ENCODE measurements around the gene TRIM41. TPM values are rescaled to one million over a fixed set of nuclear protein-coding genes. Genes with fewer than 3 reads are reported as not detected.
A peak's percentile ranks its signal among the peaks of the same experiment; 100 is the strongest.

TRIM41 gene
- total and polyA plus RNA-seq, 2 of the 13 experiments (the other 11 are each of a cell fraction or from before 2014, with no cell fraction given) = 10.2 to 16.7 TPM

- no peak for TF ChIP-seq NFAT5 (CRISPR knock-in tag; IDR thresholded peaks at IDR 0.05)
- peak; percentile 49; the same call in 1 of the 2 replicates for TF ChIP-seq ZHX1 (CRISPR knock-in tag; IDR thresholded peaks at IDR 0.05; ENCODE audit: low read depth)
- 0 out of 2 replicates have a peak, but pooled peaks have one; percentile 42 for TF ChIP-seq ESRRA (CRISPR knock-in tag; IDR thresholded peaks at IDR 0.05; ENCODE audit: low read depth)
- no peak for TF ChIP-seq HNRNPLL (IDR thresholded peaks at IDR 0.05; ENCODE audit: low read depth, low read length, poor library complexity, severe bottlenecking)
- TF ChIP-seq MAF1 (CRISPR knock-in tag; IDR thresholded peaks at IDR 0.05; ENCODE audit: borderline replicate concordance) = peak; percentile 97
- TF ChIP-seq EP300 (IDR thresholded peaks at IDR 0.05; ENCODE audit: low read depth in 2 of 2, low read length in 2 of 2) = peak in 1 of 2 experiments; percentile 12; a peak in 1 of 4 replicates
- TF ChIP-seq EP300 (CRISPR knock-in tag; IDR thresholded peaks at IDR 0.05; ENCODE audit: borderline replicate concordance) = no peak
- no peak for TF ChIP-seq GFI1 (CRISPR knock-in tag; IDR thresholded peaks at IDR 0.05; ENCODE audit: borderline replicate concordance)
- no peak for TF ChIP-seq HIVEP1 (CRISPR knock-in tag; IDR thresholded peaks at IDR 0.05)
- TF ChIP-seq ZSCAN20 (CRISPR knock-in tag; IDR thresholded peaks at IDR 0.05; ENCODE audit: borderline replicate concordance) = 0 out of 2 replicates have a peak, but pooled peaks have one; percentile 56
- 0 out of 2 replicates have a peak, but pooled peaks have one; percentile 36 for TF ChIP-seq GTF2F1 (IDR thresholded peaks at IDR 0.05; ENCODE audit: low read length)
- no peak; the same call in 1 of the 2 replicates for TF ChIP-seq HNF4A (CRISPR knock-in tag; IDR thresholded peaks at IDR 0.05)
- TF ChIP-seq ZNF276 (CRISPR knock-in tag; IDR thresholded peaks at IDR 0.05; ENCODE audit: low read depth) = 0 out of 2 replicates have a peak, but pooled peaks have one; percentile 60
- no peak for TF ChIP-seq EED (CRISPR knock-in tag; IDR thresholded peaks at IDR 0.05)
- TF ChIP-seq ZNF367 (CRISPR knock-in tag; IDR thresholded peaks at IDR 0.05; ENCODE audit: borderline replicate concordance) = no peak
- no peak for TF ChIP-seq ZNF451 (CRISPR knock-in tag; IDR thresholded peaks at IDR 0.05)
- TF ChIP-seq MXD3 (CRISPR knock-in tag; IDR thresholded peaks at IDR 0.05) = 0 out of 2 replicates have a peak, but pooled peaks have one; percentile 54
- 0 out of 2 replicates have a peak, but pooled peaks have one; percentile 25 for TF ChIP-seq MTF2 (CRISPR knock-in tag; IDR thresholded peaks at IDR 0.05; ENCODE audit: borderline replicate concordance)
Measured at GRCh38 chr5:181187500-181188213, 35.4 kb upstream of the TRIM41 start (continued).
